Gastrocnemius medialis (tissue), 4 donors: ENCODE measurements around the gene CIZ1. TPM values are rescaled to one million over a fixed set of nuclear protein-coding genes. Genes with fewer than 3 reads are reported as not detected.

ENCODE experiments used
- ATAC-seq, 2 donors: fragments of 150-250 bp; one replicate each; pipeline ENCODE4 v1.9.1; 2016
- DNase-seq, 2 donors: peaks; one replicate each; pipeline ENCODE4 v3.0.0-alpha.2; 2019
- H3K27ac ChIP-seq, 4 donors: fragments of 200-600 bp; sonication (generic); 1 replicate in 1 of 4; 2 replicates in 3 of 4; pipeline ENCODE4 v1.5.1; 2016 to 2018; ENCODE audit warnings: mild to moderate bottlenecking in 2 of 4, moderate library complexity in 1 of 4
- H3K27me3 ChIP-seq, 3 donors: fragments of 200-600 bp; sonication (generic) in 2 of 3; 1 replicate in 1 of 3; 2 replicates in 2 of 3; pipeline versions ENCODE4 v1.5.1 to v1.6.0; 2016 to 2019; ENCODE audit warnings: mild to moderate bottlenecking in 1 of 3, moderate library complexity in 1 of 3
- H3K36me3 ChIP-seq, 2 donors: fragments of 200-600 bp; sonication (generic) in 1 of 2; one replicate each; pipeline ENCODE4 v1.5.1; 2017 to 2018
- H3K4me1 ChIP-seq, 2 donors: fragments of 200-600 bp; sonication (generic) in 1 of 2; one replicate each; pipeline ENCODE4 v1.5.1; 2016 to 2017; ENCODE audit warnings: mild to moderate bottlenecking in 2 of 2
- H3K4me3 ChIP-seq, 4 donors: fragments of 200-600 bp; sonication (generic) in 3 of 4; 1 replicate in 1 of 4; 2 replicates in 3 of 4; pipeline ENCODE4 v1.5.1; 2016 to 2019; ENCODE audit warnings: mild to moderate bottlenecking in 2 of 4
- H3K9me3 ChIP-seq, 3 donors: fragments of 200-600 bp; sonication (generic) in 2 of 3; 1 replicate in 1 of 3; 2 replicates in 2 of 3; pipeline ENCODE4 v1.5.1; 2016 to 2019
- POLR2A ChIP-seq, 2 donors: fragments of 450-650 bp; IDR thresholded peaks; one replicate each; pipeline ENCODE4 v1.6.1; 2017; ENCODE audit warnings: antibody characterized with exemption in 2 of 2, mild to moderate bottlenecking in 2 of 2, moderate library complexity in 2 of 2
- in situ Hi-C, 4 donors: fragments of 200-750 bp; cut with MboI; loops; one replicate each; pipeline versions ENCODE4 v1.15.0 to v1.8.0; 2017; ENCODE audit warnings: low sequenced_read_pairs in 4 of 4
- intact Hi-C: fragments of 100-400 bp; cut with DNase I; formaldehyde crosslinking; loops from one replicate; pipeline ENCODE4 v1.15.1; 2023; ENCODE audit warnings: low total_unique reads
- total RNA-seq, 4 donors: library from RNA; depleted of rRNA; stranded (reverse); fragments of >200 nt; gene quantifications; one replicate each; pipeline versions ENCODE4 v1.1.0 to v1.2.3, GENCODE V29; 2016
- TF ChIP-seq, protein P1 (sequence below), 5 experiments: fragments of 450-650 bp in 3 of 5; fragments of 200-600 bp in 2 of 5; sonication (generic) in 2 of 5; IDR thresholded peaks in 4 of 5; conservative IDR thresholded peaks in 1 of 5; 1 replicate in 4 of 5; 2 replicates in 1 of 5; pipeline ENCODE4 v1.5.1; 2016 to 2019; ENCODE audit warnings: antibody characterized with exemption in 5 of 5, mild to moderate bottlenecking in 3 of 5, moderate library complexity in 3 of 5

The CIZ1 gene
- total RNA-seq, 4 donors from 2014 or later, result 47.8 to 61.3 (median 53.0) TPM

GRCh38 chr9:128208386-128208785 lies 17.0 kb upstream of the CIZ1 start:
- Histone ChIP-seq H3K27ac (no peak overlapping the region), H3K27me3 (peaks cover 8 to 15% (median 14%) of the 10 kb centered on the region in 3 donors), H3K9me3 (no peaks in the 10 kb centered on the region), H3K4me1 (peaks cover 7 to 9% of the 10 kb centered on the region in 2 donors), H3K4me3 (no peak overlapping the region), H3K36me3 (no peaks in the 10 kb centered on the region)
- DNase-seq (no peak), ATAC-seq (no peak)
- TF ChIP-seq, protein P1, sequence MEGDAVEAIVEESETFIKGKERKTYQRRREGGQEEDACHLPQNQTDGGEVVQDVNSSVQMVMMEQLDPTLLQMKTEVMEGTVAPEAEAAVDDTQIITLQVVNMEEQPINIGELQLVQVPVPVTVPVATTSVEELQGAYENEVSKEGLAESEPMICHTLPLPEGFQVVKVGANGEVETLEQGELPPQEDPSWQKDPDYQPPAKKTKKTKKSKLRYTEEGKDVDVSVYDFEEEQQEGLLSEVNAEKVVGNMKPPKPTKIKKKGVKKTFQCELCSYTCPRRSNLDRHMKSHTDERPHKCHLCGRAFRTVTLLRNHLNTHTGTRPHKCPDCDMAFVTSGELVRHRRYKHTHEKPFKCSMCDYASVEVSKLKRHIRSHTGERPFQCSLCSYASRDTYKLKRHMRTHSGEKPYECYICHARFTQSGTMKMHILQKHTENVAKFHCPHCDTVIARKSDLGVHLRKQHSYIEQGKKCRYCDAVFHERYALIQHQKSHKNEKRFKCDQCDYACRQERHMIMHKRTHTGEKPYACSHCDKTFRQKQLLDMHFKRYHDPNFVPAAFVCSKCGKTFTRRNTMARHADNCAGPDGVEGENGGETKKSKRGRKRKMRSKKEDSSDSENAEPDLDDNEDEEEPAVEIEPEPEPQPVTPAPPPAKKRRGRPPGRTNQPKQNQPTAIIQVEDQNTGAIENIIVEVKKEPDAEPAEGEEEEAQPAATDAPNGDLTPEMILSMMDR (IDR thresholded peaks at IDR 0.05 in 4 of 5, conservative IDR thresholded peaks at IDR 0.05 in 1 of 5), result no peak
- TF ChIP-seq POLR2A (IDR thresholded peaks at IDR 0.05), result no peak
- in situ Hi-C loops (no loop called here), intact Hi-C loops (no loop called here)

DNA sequence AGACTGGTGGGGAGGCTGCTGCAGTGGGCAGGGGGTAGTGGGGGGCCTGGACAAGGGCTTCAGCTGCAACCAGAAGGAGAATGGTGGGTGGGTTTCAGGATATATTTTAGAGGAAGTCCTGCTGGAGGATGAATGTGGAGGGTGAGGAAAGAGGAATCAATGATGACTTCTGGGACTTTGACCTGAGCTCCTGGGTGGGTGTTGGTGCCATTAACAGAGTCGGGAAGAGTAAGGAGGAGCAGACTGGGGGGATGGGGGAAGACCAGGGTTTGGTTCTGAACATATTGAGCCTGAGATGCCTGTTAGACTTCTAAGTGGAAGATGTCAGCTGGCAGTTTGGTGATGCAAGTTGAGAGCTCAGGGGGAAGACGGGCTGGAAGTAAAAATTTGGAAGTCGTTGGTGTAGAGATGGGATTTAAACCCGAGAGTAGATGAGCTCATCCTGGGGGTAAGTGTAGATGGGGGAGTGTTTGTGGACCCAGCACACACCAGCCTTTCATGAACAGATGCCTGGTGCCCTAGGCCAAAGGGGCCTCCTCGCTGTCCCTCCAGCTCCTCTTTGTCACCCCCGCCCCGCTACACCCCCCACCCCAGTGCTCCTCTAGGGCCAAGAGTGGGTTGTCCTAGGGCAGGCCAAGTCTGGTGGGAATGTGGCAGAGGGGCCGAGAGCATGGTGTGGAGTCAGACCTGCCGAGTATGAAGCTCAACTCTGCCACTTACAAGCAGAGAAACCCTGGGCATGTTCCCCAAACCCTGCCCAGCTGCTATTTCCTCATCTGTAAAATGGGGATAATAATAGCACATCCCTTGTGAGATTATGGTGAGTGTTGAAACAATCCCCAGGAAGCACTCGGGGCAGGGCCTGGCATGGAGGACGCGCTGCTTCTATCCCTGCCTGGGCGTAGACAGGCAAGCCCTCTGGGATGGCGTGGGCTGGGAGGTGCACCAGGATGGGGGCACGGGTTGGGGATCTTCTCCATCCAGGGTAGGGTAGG lies 15.8 kb upstream of the CIZ1 start:
- DNase-seq, result no peak
- H3K27me3 ChIP-seq, result peaks cover 8 to 15% (median 14%) of the 10 kb centered on the region in 3 donors
- intact Hi-C loops (no loop called here), in situ Hi-C loops (no loop called here)
- H3K27ac ChIP-seq, result no peak overlapping the region
- ATAC-seq, result no peak
- no peak overlapping the region for H3K4me3 ChIP-seq
- no peaks in the 10 kb centered on the region for H3K36me3 ChIP-seq
- no peak for TF ChIP-seq POLR2A (IDR thresholded peaks at IDR 0.05)
- TF ChIP-seq, protein P1 (IDR thresholded peaks at IDR 0.05 in 4 of 5, conservative IDR thresholded peaks at IDR 0.05 in 1 of 5), result no peak
- peaks cover 7 to 9% of the 10 kb centered on the region in 2 donors for H3K4me1 ChIP-seq
- no peaks in the 10 kb centered on the region for H3K9me3 ChIP-seq

DNA sequence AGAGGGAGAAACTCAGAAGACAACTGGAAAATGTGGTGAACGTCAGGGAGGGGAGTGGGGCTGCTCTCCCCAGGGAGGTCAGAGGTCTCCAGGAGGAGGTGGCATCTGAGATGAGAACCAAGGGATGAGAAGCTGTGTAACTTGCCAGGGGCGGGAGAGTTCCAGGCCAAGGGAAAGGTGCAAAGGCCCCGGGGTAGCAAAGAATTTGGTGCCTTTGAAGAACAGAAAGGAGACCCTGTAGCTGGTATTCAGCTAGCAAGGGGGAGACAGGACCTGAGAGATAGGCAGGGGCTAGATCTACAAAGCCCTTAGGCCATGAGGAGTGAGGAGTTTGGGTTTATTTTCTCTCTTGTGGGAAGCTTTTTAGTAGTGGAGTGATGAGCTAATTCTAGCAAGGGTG lies 15.1 kb upstream of the CIZ1 start:
- no peak for ATAC-seq
- TF ChIP-seq POLR2A (IDR thresholded peaks at IDR 0.05), result no peak
- TF ChIP-seq, protein P1 (IDR thresholded peaks at IDR 0.05 in 4 of 5, conservative IDR thresholded peaks at IDR 0.05 in 1 of 5), result no peak
- Histone ChIP-seq H3K27ac (no peak overlapping the region), H3K4me1 (peaks cover 7 to 9% of the 10 kb centered on the region in 2 donors), H3K9me3 (no peaks in the 10 kb centered on the region), H3K27me3 (peaks cover 8 to 15% (median 14%) of the 10 kb centered on the region in 3 donors), H3K4me3 (no peak overlapping the region), H3K36me3 (no peaks in the 10 kb centered on the region)
- in situ Hi-C loops (no loop called here), intact Hi-C loops (no loop called here)
- no peak for DNase-seq

DNA sequence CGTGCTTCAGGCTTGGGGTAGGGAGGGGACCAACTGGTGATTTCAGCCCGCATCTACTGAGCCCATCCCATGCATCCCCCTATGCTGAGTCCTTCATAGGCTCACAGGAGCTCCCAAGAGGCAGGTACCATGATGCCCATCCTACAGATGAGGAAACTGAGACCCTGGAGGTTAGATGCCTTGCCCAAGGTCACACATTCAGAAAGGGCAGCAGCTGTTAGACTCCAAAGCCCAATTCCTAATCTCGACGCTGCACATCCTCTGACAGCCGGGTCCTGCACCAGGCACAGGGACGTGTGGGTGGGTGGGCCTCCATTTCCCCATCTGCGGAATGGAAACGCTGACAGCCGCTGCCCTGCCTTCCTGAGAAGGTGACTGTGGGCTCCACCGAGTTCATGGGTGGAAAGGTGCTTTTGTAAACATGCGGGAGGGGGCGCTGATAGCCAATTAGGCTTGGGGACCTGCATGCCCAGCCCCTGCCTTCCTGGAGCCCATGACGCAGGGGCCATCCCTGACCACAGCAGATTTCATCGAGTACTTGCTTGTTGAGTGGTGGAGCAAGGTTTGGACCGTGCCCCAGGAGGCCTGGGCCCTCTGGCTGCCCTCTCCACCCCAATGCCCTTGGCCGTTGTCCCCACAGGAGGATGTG lies 14.0 kb upstream of the CIZ1 start:
- DNase-seq, result no peak
- intact Hi-C loops (no loop called here), in situ Hi-C loops (no loop called here)
- no peaks in the 10 kb centered on the region for H3K36me3 ChIP-seq
- H3K27ac ChIP-seq, result no peak overlapping the region
- H3K4me3 ChIP-seq, result no peak overlapping the region
- ATAC-seq, result no peak
- no peaks in the 10 kb centered on the region for H3K9me3 ChIP-seq
- peaks cover 7 to 9% of the 10 kb centered on the region in 2 donors for H3K4me1 ChIP-seq
- H3K27me3 ChIP-seq, result peaks cover 8 to 15% (median 14%) of the 10 kb centered on the region in 3 donors
- no peak for TF ChIP-seq POLR2A (IDR thresholded peaks at IDR 0.05)
- TF ChIP-seq, protein P1 (IDR thresholded peaks at IDR 0.05 in 4 of 5, conservative IDR thresholded peaks at IDR 0.05 in 1 of 5), result no peak
